HepG2 (cell line): ENCODE measurements around the gene RHBDD1. TPM values are rescaled to one million over a fixed set of nuclear protein-coding genes. Genes with fewer than 3 reads are reported as not detected.

Source experiments
- ATAC-seq: fragments of 200-7000 bp; cut with Tn5 transposase; 3 replicates; pipeline ENCODE4 v1.9.1; 2020; ENCODE audit warnings: mild to moderate bottlenecking, moderate library complexity
- BruUV-seq: library from RNA; stranded (reverse); fragments of 400-500 nt; replicated peaks from 2 replicates; lab custom pipeline; 2021; lab: Mats Ljungman, UMichigan
- CTCF ChIA-PET: fragments of 300-600 bp; formaldehyde crosslinking; extraction: SDS; loops from one replicate; lab custom pipeline; 2021; ENCODE audit warnings: low total read pairs, inconsistent platforms, low intra/inter-chr PET ratio; lab: Yijun Ruan, JAX
- POLR2A ChIA-PET: fragments of 350-600 bp; sonication (Branson Sonifier 250); formaldehyde crosslinking; loops from one replicate; lab custom pipeline; 2020; ENCODE audit warnings: antibody characterized with exemption, inconsistent platforms; lab: Yijun Ruan, JAX
- DNase-seq: peaks from one replicate; pipeline ENCODE4 v3.0.0-alpha.2; 2015; ENCODE audit warnings: low spot score
- FAIRE-seq: peaks from 3 replicates; lab custom pipeline; 2011; peaks lifted over from hg19 to GRCh38; lab: Jason Lieb, UNC
- H2AFZ ChIP-seq: one replicate; pipeline ENCODE4 v1.6.1; 2011; ENCODE audit warnings: low read length, inconsistent platforms
- H3K27ac ChIP-seq: fragments of 300-600 bp; 3 replicates; pipeline ENCODE4 v1.8.0; 2011; ENCODE audit warnings: mixed run types, mild to moderate bottlenecking, mixed read lengths, low read length, inconsistent platforms; ENCODE audit not compliant: insufficient read depth; ENCODE audit errors: extremely low read length
- H3K27me3 ChIP-seq, 2 experiments: fragments of 200-600 bp in 1 of 2; 2 replicates in 1 of 2; 3 replicates in 1 of 2; pipeline versions ENCODE4 v1.6.0 to v1.8.0; 2011; ENCODE audit warnings: low read length in 2 of 2, mild to moderate bottlenecking in 2 of 2, moderate library complexity in 2 of 2, inconsistent platforms in 1 of 2; ENCODE audit not compliant: insufficient read depth in 2 of 2, control insufficient read depth in 1 of 2
- H3K36me3 ChIP-seq, 2 experiments: fragments of 200-600 bp in 1 of 2; replicated peaks in 1 of 2; 2 replicates in 1 of 2; 3 replicates in 1 of 2; pipeline versions ENCODE4 v1.5.1 to v1.8.0; 2011; ENCODE audit warnings: low read length in 2 of 2, inconsistent platforms in 1 of 2; ENCODE audit not compliant: insufficient read depth in 2 of 2, control insufficient read depth in 1 of 2
- H3K4me1 ChIP-seq: 2 replicates; pipeline ENCODE4 v1.5.1; 2012; ENCODE audit warnings: low read length, inconsistent platforms; ENCODE audit not compliant: insufficient read depth
- H3K4me2 ChIP-seq: 2 replicates; pipeline ENCODE4 v1.6.0; 2011; ENCODE audit warnings: low read depth, low read length, inconsistent platforms
- H3K4me3 ChIP-seq, 3 experiments: fragments of 200-600 bp in 1 of 3; sonication (generic), shearing (Covaris generic) in 1 of 3; replicated peaks in 1 of 3; 2 replicates each; pipeline ENCODE4 v1.5.1; 2011 to 2016; ENCODE audit warnings: low read length in 3 of 3, inconsistent platforms in 2 of 3, low read depth in 2 of 3, mild to moderate bottlenecking in 2 of 3, control low read depth in 1 of 3, mixed read lengths in 1 of 3; ENCODE audit not compliant: insufficient read depth in 1 of 3
- H3K79me2 ChIP-seq: one replicate; pipeline ENCODE4 v1.6.1; 2011; ENCODE audit warnings: low read length, inconsistent platforms; ENCODE audit not compliant: insufficient read depth
- H3K9ac ChIP-seq: 2 replicates; pipeline ENCODE4 v1.6.0; 2011; ENCODE audit warnings: mild to moderate bottlenecking, low read depth, low read length, inconsistent platforms; ENCODE audit not compliant: insufficient read depth
- H3K9me3 ChIP-seq: 2 replicates; pipeline ENCODE4 v1.5.1; 2012; ENCODE audit warnings: mild to moderate bottlenecking, low read length
- H4K20me1 ChIP-seq: 2 replicates; pipeline ENCODE4 v1.6.0; 2011; ENCODE audit warnings: inconsistent platforms, mild to moderate bottlenecking, low read length, moderate library complexity; ENCODE audit not compliant: insufficient read depth
- FLYWCH1 ChIP-seq: sonication (generic); formaldehyde crosslinking; IDR thresholded peaks from 2 replicates; pipeline ENCODE4 v1.8.1; 2023; ENCODE audit warnings: mild to moderate bottlenecking, missing genetic modification reagents
- FOXP4 ChIP-seq: sonication (generic); formaldehyde crosslinking; IDR thresholded peaks from 2 replicates; pipeline ENCODE4 v1.4.0; 2020; ENCODE audit warnings: missing genetic modification reagents
- LRRFIP1 ChIP-seq: sonication (generic); formaldehyde crosslinking; conservative IDR thresholded peaks from 2 replicates; pipeline ENCODE4 v1.4.0; 2020; ENCODE audit warnings: missing genetic modification reagents
- NR3C1 ChIP-seq: sonication (generic); formaldehyde crosslinking; IDR thresholded peaks from 2 replicates; pipeline ENCODE4 v1.4.0; 2020; ENCODE audit warnings: missing genetic modification reagents
- POLR2A ChIP-seq, 2 experiments: IDR thresholded peaks; 2 replicates each; pipeline ENCODE4 v1.6.1; 2011; ENCODE audit warnings: low read depth in 2 of 2, low read length in 2 of 2, mild to moderate bottlenecking in 1 of 2, moderate library complexity in 1 of 2; ENCODE audit not compliant: insufficient read depth in 1 of 2
- RFXANK ChIP-seq: IDR thresholded peaks from 2 replicates; pipeline ENCODE4 v1.6.1; 2016
- ZFAT ChIP-seq: sonication (generic); formaldehyde crosslinking; conservative IDR thresholded peaks from 2 replicates; pipeline ENCODE4 v1.8.1; 2023; ENCODE audit warnings: missing genetic modification reagents, inconsistent platforms
- ZNF3 ChIP-seq: IDR thresholded peaks from 2 replicates; pipeline ENCODE4 v1.7.0; 2017; ENCODE audit warnings: inconsistent platforms
- ZNF513 ChIP-seq: sonication (generic); formaldehyde crosslinking; conservative IDR thresholded peaks from 2 replicates; pipeline ENCODE4 v1.5.0; 2020; ENCODE audit warnings: missing genetic modification reagents
- ZNF703 ChIP-seq: sonication (generic); formaldehyde crosslinking; IDR thresholded peaks from 2 replicates; pipeline ENCODE4 v1.5.1; 2020; ENCODE audit warnings: missing genetic modification reagents, mild to moderate bottlenecking, moderate library complexity, borderline replicate concordance
- ZNF724P ChIP-seq: sonication (generic); formaldehyde crosslinking; IDR thresholded peaks from 2 replicates; pipeline ENCODE4 v1.8.0; 2022; ENCODE audit warnings: missing genetic modification reagents, borderline replicate concordance
- ZNF770 ChIP-seq: sonication (generic); formaldehyde crosslinking; IDR thresholded peaks from 2 replicates; pipeline ENCODE4 v1.5.0; 2020; ENCODE audit warnings: mild to moderate bottlenecking, missing genetic modification reagents
- WGBS: methylation state at CpG from one replicate; pipeline ENCODE4 v1.1.6; 2017; ENCODE audit warnings: low lambda C conversion rate; 5-methylcytosine and 5-hydroxymethylcytosine counted together
- in situ Hi-C: cut with HindIII; loops from 2 replicates; pipeline ENCODE4 v1.10.0; 2017; ENCODE audit warnings: low pct_unique_long_range_greater_than_20kb; ENCODE audit not compliant: extremely low pct_ligation_motif_present
- intact Hi-C: fragments of 100-400 bp; cut with micrococcal nuclease; formaldehyde crosslinking; loops from one replicate; pipeline ENCODE4 v1.10.0; 2022; ENCODE audit not compliant: unreplicated experiment
- polyA plus RNA-seq, 8 experiments: library from polyadenylated mRNA; depleted of rRNA in 3 of 8; stranded (reverse) in 7 of 8; unstranded in 1 of 8; fragments of >200 nt; fragmentation: Illumina TruSeq in 4 of 8; extraction: Trizol in 4 of 8; gene quantifications; 2 replicates each; pipeline versions ENCODE4 v1.2.1 to v1.2.3, GENCODE V29; 2011 to 2016; ENCODE audit warnings: low read depth in 4 of 8, missing spikeins in 1 of 8, mixed read lengths in 1 of 8; ENCODE audit not compliant: insufficient read depth in 1 of 8
- total RNA-seq, 5 experiments: library from RNA; depleted of rRNA; stranded (reverse); fragments of >200 nt; fragmentation: Illumina TruSeq; extraction: Trizol; gene quantifications; 2 replicates each; pipeline ENCODE4 v1.2.3, GENCODE V29; 2016; ENCODE audit warnings: low read depth in 1 of 5

RHBDD1 gene
- total and polyA plus RNA-seq, 2 of the 13 experiments (the other 11 are each of a cell fraction or from before 2014, with no cell fraction given) = 8.2 to 9.5 TPM

- FAIRE-seq (no peak), DNase-seq (no peak), ATAC-seq (no peak)
- CTCF ChIA-PET = no interaction called here
- TF ChIP-seq FOXP4 (CRISPR knock-in tag) (no peak), RFXANK (CRISPR knock-in tag) (no peak), POLR2A (IDR thresholded peaks at IDR 0.05; ENCODE audit: insufficient read depth in 1 of 2, low read depth in 2 of 2, low read length in 2 of 2) (no peak), ZNF703 (no peak), ZNF770 (CRISPR knock-in tag) (no peak), ZNF513 (no peak), NR3C1 (CRISPR knock-in tag) (no peak), ZFAT (no peak), ZNF3 (CRISPR knock-in tag) (no peak), LRRFIP1 (no peak), ZNF724P (no peak), FLYWCH1 (no peak)
- in situ Hi-C loops (no loop called here), intact Hi-C loops (no loop called here)
- Histone ChIP-seq H3K4me1 (no peaks in the 10 kb centered on the region), H3K9ac (no peak overlapping the region), H2AFZ (no peak overlapping the region), H3K36me3 (no peaks in the 10 kb centered on the region), H3K27me3 (no peaks in the 10 kb centered on the region), H3K27ac (no peak overlapping the region), H3K4me2 (no peak overlapping the region), H3K4me3 (no peak overlapping the region), H3K9me3 (no peaks in the 10 kb centered on the region), H3K79me2 (no peaks in the 10 kb centered on the region), H4K20me1 (no peaks in the 10 kb centered on the region)
- POLR2A ChIA-PET = no interaction called here
- WGBS = 49% methylated on average over 2 of the region's 2 CpGs
- BruUV-seq = no TSS peak
These were observed 74.0 kb downstream of the RHBDD1 start for GRCh38 chr2:226909836-226910235.
